ENCODE data around the gene STAM2. TPM values are rescaled to one million over a fixed set of nuclear protein-coding genes. Genes with fewer than 3 reads are reported as not detected.
"Not testable (repeated sequence)": the region's sequence is repeated elsewhere in the genome, so short reads cannot be mapped to it uniquely, and the experiment has no call there.

STAM2 gene
- total RNA-seq, 6 donors from 2014 or later, result 13.5 to 56.0 (median 31.4) TPM

DNA sequence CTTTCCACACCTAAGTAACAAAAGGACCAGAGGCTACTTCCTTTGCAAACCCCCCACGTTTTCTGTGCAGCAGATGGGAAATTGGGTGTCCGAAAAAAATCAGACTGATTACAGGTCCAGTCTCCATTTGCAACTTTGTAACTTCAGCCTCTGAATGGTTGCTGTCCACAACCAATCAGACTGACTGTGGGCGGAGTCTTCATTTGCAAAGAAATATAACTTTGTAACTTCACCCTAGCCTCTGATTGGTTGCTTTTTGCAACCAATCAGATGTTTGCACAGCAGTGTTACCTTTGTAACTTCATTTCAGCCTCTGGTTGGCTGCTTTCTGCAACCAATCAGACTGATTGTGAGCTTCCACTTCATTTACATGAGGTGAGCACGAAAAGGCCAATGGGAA, 48.9 kb downstream of the STAM2 start:
- H3K36me3 ChIP-seq, result peaks cover 2 to 51% (median 16%) of the 10 kb centered on the region in 4 donors
- TF ChIP-seq EP300 (IDR thresholded peaks at IDR 0.05) (no peak), POLR2A (IDR thresholded peaks at IDR 0.05) (no peak), POLR2AphosphoS5 (IDR thresholded peaks at IDR 0.05) (no peak)
- TF ChIP-seq, protein P1, sequence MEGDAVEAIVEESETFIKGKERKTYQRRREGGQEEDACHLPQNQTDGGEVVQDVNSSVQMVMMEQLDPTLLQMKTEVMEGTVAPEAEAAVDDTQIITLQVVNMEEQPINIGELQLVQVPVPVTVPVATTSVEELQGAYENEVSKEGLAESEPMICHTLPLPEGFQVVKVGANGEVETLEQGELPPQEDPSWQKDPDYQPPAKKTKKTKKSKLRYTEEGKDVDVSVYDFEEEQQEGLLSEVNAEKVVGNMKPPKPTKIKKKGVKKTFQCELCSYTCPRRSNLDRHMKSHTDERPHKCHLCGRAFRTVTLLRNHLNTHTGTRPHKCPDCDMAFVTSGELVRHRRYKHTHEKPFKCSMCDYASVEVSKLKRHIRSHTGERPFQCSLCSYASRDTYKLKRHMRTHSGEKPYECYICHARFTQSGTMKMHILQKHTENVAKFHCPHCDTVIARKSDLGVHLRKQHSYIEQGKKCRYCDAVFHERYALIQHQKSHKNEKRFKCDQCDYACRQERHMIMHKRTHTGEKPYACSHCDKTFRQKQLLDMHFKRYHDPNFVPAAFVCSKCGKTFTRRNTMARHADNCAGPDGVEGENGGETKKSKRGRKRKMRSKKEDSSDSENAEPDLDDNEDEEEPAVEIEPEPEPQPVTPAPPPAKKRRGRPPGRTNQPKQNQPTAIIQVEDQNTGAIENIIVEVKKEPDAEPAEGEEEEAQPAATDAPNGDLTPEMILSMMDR (IDR thresholded peaks at IDR 0.05), result no peak
- no peaks in the 10 kb centered on the region for H3K27me3 ChIP-seq
- H3K4me1 ChIP-seq, result no peaks in the 10 kb centered on the region
- no peak for ATAC-seq (ENCODE audit: low FRiP score in 2 of 2)
- DNase-seq, result no peak
- H3K4me3 ChIP-seq, result no peak overlapping the region
- 75 to 82% methylated on average over 4 of the region's 4 CpGs for WGBS, 2 donors
- no peaks in the 10 kb centered on the region for H3K9me3 ChIP-seq
- H3K27ac ChIP-seq, result no peak overlapping the region

DNA sequence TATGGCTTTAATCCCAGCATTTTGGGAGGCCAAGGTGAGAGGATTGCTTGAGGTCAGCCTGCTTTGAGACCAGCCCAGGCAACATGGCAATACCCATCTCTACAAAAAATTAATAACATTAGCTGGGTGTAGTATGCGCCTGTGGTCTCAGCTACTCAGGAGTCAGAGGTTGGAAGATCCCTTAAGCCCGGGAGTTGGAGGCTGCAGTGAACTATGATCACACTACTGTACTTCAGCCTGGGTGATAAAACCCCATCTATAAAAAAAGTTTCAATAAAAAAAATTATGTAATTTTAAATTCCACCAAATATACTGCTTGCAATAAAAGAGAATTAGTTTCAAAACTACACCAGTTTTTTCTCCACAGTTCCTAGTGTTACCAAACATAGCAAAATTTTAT, 53.4 kb downstream of the STAM2 start:
- peaks cover 2 to 49% (median 13%) of the 10 kb centered on the region in 4 donors for H3K36me3 ChIP-seq
- 96 to 97% methylated on average over 2 of the region's 2 CpGs for WGBS, 2 donors

DNA sequence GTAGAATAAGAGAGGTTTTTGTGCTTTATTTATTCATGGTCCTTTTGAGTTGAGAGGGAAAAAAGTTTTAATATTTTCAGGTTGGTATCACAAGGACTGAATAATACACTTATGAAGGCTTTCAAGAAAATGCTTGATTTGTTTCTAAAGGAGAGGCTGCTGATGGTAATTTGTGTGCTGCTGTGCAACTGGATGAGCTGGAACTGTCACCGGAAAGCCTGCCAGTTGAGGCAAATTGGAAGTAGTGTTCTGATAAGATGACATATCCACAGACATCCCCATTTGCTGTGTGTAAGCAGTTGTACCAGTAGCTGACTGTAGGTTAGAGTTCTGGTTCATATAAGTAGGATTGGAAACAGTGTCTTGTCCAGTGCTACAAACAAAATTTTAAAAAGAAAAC, 55.1 kb downstream of the STAM2 start:
- no peak for DNase-seq
- ATAC-seq (ENCODE audit: low FRiP score in 2 of 2), result no peak
- TF ChIP-seq EP300 (IDR thresholded peaks at IDR 0.05) (no peak), POLR2A (IDR thresholded peaks at IDR 0.05) (no peak), POLR2AphosphoS5 (IDR thresholded peaks at IDR 0.05) (no peak)
- TF ChIP-seq, protein P1 (IDR thresholded peaks at IDR 0.05), result no peak
- WGBS, 2 donors, result 84 to 86% methylated on average over 1 of the region's 1 CpG
- no peaks in the 10 kb centered on the region for H3K27me3 ChIP-seq
- H3K4me3 ChIP-seq, result no peak overlapping the region
- peaks cover 2 to 43% (median 13%) of the 10 kb centered on the region in 4 donors for H3K36me3 ChIP-seq
- H3K27ac ChIP-seq, result no peak overlapping the region
- no peaks in the 10 kb centered on the region for H3K9me3 ChIP-seq
- no peaks in the 10 kb centered on the region for H3K4me1 ChIP-seq

More for the DNA sequence above, 53.4 kb downstream of the STAM2 start:
- Histone ChIP-seq H3K9me3 (no peaks in the 10 kb centered on the region), H3K27me3 (no peaks in the 10 kb centered on the region), H3K27ac (no peak overlapping the region), H3K4me3 (no peak overlapping the region), H3K4me1 (no peaks in the 10 kb centered on the region)
- TF ChIP-seq POLR2A (IDR thresholded peaks at IDR 0.05) (no peak), EP300 (IDR thresholded peaks at IDR 0.05) (no peak), POLR2AphosphoS5 (IDR thresholded peaks at IDR 0.05) (no peak)
- TF ChIP-seq, protein P1 (IDR thresholded peaks at IDR 0.05), result no peak
- no peak for DNase-seq
- no peak for ATAC-seq (ENCODE audit: low FRiP score in 2 of 2)

DNA sequence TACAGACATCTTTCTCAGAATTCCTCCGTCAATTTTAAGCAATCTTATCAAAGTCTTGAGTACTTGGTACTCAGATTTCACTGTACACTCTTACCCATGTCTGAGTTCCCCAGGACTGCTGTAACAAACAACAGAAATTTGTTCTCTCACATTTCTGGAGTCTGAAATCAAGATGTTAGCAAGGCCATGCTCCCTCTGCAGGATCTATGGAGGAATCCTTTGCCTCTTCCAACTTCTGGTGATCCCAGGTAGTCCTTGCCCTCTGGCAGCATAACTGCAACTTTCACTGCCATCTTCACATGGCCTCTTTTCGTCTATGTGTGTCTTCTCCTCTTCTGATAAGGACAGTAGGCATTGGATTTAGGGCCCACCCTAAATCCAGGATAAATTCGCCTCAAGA, 59.6 kb downstream of the STAM2 start:
- Histone ChIP-seq H3K27me3 (no peaks in the 10 kb centered on the region), H3K4me3 (no peak overlapping the region), H3K4me1 (no peaks in the 10 kb centered on the region), H3K27ac (no peak overlapping the region), H3K9me3 (no peaks in the 10 kb centered on the region), H3K36me3 (peaks cover 0 to 10% (median 4%) of the 10 kb centered on the region in 4 donors)
- ATAC-seq (ENCODE audit: low FRiP score in 2 of 2) (no peak), DNase-seq (no peak)
- WGBS, 2 donors, result 88% methylated on average over 3 of the region's 3 CpGs
- TF ChIP-seq EP300 (IDR thresholded peaks at IDR 0.05), result no peak
- TF ChIP-seq, protein P1 (IDR thresholded peaks at IDR 0.05), result peak in 1 of 6 experiments; percentile 8
- no peak for TF ChIP-seq POLR2A (IDR thresholded peaks at IDR 0.05)
- no peak for TF ChIP-seq POLR2AphosphoS5 (IDR thresholded peaks at IDR 0.05)

DNA sequence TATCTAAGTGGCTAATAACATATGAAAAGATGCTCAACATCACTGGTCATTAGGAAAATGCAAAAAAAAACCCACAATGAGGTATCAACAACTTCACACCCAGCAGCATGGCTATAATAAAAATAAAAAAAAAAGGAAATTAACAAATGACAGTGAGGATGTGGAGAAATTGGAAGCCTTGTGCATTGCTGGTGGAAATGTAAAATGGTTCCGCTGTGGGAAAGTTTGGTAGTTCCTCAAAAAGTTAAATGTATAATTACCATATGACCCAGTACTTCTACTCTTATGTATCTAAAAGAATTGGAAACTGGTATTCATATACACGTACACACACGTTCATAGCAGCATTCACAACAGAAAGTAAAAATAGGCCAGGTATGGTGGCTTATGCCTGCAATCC, 61.2 kb downstream of the STAM2 start:
- H3K36me3 ChIP-seq, result peaks cover 0 to 6% (median 0%) of the 10 kb centered on the region in 4 donors
- H3K27me3 ChIP-seq, result no peaks in the 10 kb centered on the region
- no peak overlapping the region for H3K4me3 ChIP-seq
- no peaks in the 10 kb centered on the region for H3K9me3 ChIP-seq
- DNase-seq (no peak), ATAC-seq (ENCODE audit: low FRiP score in 2 of 2) (no peak)
- H3K27ac ChIP-seq, result no peak overlapping the region
- WGBS, 2 donors, result 90 to 93% methylated on average over 3 of the region's 3 CpGs
- TF ChIP-seq POLR2AphosphoS5 (IDR thresholded peaks at IDR 0.05), result no peak
- TF ChIP-seq, protein P1 (IDR thresholded peaks at IDR 0.05), result no peak
- no peak for TF ChIP-seq POLR2A (IDR thresholded peaks at IDR 0.05)
- TF ChIP-seq EP300 (IDR thresholded peaks at IDR 0.05), result no peak
- H3K4me1 ChIP-seq, result no peaks in the 10 kb centered on the region

DNA sequence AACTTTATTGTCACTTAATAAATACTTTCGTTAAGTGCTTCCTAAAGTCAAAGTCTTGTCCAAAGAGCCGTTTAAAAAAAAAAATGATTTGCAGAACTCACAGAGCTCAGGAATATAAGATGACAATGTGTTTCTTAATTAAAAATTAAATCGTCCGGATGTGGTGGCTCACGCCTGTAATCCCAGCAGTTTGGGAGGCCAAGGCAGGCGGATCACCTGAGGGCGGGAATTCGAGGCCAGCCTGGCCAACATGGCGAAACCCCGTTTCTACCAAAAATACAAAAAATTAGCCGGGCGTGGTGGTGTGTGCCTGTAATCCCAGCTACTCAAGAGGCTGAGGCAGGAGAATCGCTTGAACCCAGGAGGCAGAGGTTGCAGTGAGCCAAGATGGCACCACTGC, 68.4 kb downstream of the STAM2 start:
- not testable (repeated sequence) for ATAC-seq (ENCODE audit: low FRiP score in 2 of 2); H3K9me3 ChIP-seq; DNase-seq; H3K4me1 ChIP-seq; H3K4me3 ChIP-seq; H3K27ac ChIP-seq; H3K36me3 ChIP-seq; H3K27me3 ChIP-seq
- 91% methylated on average over 13 of the region's 13 CpGs for WGBS, 2 donors
